WTC11 (cell line): ENCODE data around the gene KDM2A. TPM values are rescaled to one million over a fixed set of nuclear protein-coding genes. Genes with fewer than 3 reads are reported as not detected.

Source experiments
- ATAC-seq: fragments of 200-7000 bp; cut with Tn5 transposase; 2 replicates; pipeline ENCODE4 v1.10.0; 2021; ENCODE audit warnings: mild to moderate bottlenecking, moderate library complexity
- CTCF ChIA-PET: fragments of 300-600 bp; sonication (Branson Sonifier 250); formaldehyde crosslinking; loops from one replicate; lab custom pipeline; 2021; ENCODE audit warnings: antibody characterized with exemption; lab: Charles Lee
- POLR2A ChIA-PET: fragments of 350-600 bp; sonication (Branson Sonifier 250); formaldehyde crosslinking; loops from one replicate; lab custom pipeline; 2021; ENCODE audit warnings: antibody characterized with exemption; lab: Charles Lee
- DNase-seq: peaks from one replicate; pipeline ENCODE4 v3.0.0; 2021; ENCODE audit warnings: low spot score
- H3K27ac Mint-ChIP-seq: 2 replicates; pipeline ENCODE4 v1.8.0; 2021; ENCODE audit warnings: mixed read lengths
- H3K27me3 Mint-ChIP-seq: 2 replicates; pipeline ENCODE4 v1.8.0; 2021; ENCODE audit warnings: low read depth, mild to moderate bottlenecking, moderate library complexity, mixed read lengths
- H3K36me3 Mint-ChIP-seq: 2 replicates; pipeline ENCODE4 v1.8.0; 2021; ENCODE audit warnings: mixed read lengths
- H3K4me1 Mint-ChIP-seq: 2 replicates; pipeline ENCODE4 v1.8.0; 2022; ENCODE audit warnings: mixed read lengths
- H3K4me3 Mint-ChIP-seq: 2 replicates; pipeline ENCODE4 v1.8.0; 2021; ENCODE audit warnings: mild to moderate bottlenecking, moderate library complexity, mixed read lengths
- H3K9me3 Mint-ChIP-seq: 2 replicates; pipeline ENCODE4 v1.8.0; 2021; ENCODE audit warnings: mixed read lengths
- ESRRA ChIP-seq: sonication (generic); formaldehyde crosslinking; IDR thresholded peaks from 2 replicates; pipeline ENCODE4 v1.8.1; 2022; ENCODE audit warnings: mild to moderate bottlenecking, missing genetic modification reagents, borderline replicate concordance
- FOXJ3 ChIP-seq: sonication (generic); formaldehyde crosslinking; IDR thresholded peaks from 2 replicates; pipeline ENCODE4 v1.9.0; 2021; ENCODE audit warnings: missing genetic modification reagents, mild to moderate bottlenecking, borderline replicate concordance
- IRF2 ChIP-seq: sonication (generic); formaldehyde crosslinking; IDR thresholded peaks from 2 replicates; pipeline ENCODE4 v1.8.0; 2022; ENCODE audit warnings: low read depth, missing genetic modification reagents, borderline replicate concordance
- MXD4 ChIP-seq: fragments of 250-450 bp; sonication (Bioruptor Pico); IDR thresholded peaks from 2 replicates; pipeline ENCODE4 v1.8.0; 2021; ENCODE audit warnings: mild to moderate bottlenecking, moderate library complexity, borderline replicate concordance
- NFE2L1 ChIP-seq: sonication (generic); formaldehyde crosslinking; IDR thresholded peaks from 2 replicates; pipeline ENCODE4 v1.8.1; 2023; ENCODE audit warnings: missing genetic modification reagents
- NR1H2 ChIP-seq: sonication (generic); formaldehyde crosslinking; IDR thresholded peaks from 2 replicates; pipeline ENCODE4 v1.9.0; 2021; ENCODE audit warnings: mild to moderate bottlenecking, moderate library complexity, missing genetic modification reagents
- PRRX2 ChIP-seq: fragments of 250-450 bp; sonication (Bioruptor Pico); IDR thresholded peaks from 2 replicates; pipeline ENCODE4 v1.8.0; 2021; ENCODE audit warnings: mild to moderate bottlenecking
- RELA ChIP-seq: sonication (generic); formaldehyde crosslinking; IDR thresholded peaks from 2 replicates; pipeline ENCODE4 v1.8.1; 2022; ENCODE audit warnings: missing genetic modification reagents, mild to moderate bottlenecking, borderline replicate concordance
- SP1 ChIP-seq: sonication (generic); formaldehyde crosslinking; conservative IDR thresholded peaks from 2 replicates; pipeline ENCODE4 v1.8.1; 2022; ENCODE audit warnings: missing genetic modification reagents
- ZBTB21 ChIP-seq: sonication (generic); formaldehyde crosslinking; IDR thresholded peaks from 2 replicates; pipeline ENCODE4 v1.8.1; 2023; ENCODE audit warnings: mild to moderate bottlenecking, missing genetic modification reagents, borderline replicate concordance
- ZNF232 ChIP-seq: sonication (generic); formaldehyde crosslinking; IDR thresholded peaks from 2 replicates; pipeline ENCODE4 v1.8.0; 2022; ENCODE audit warnings: mild to moderate bottlenecking, missing genetic modification reagents
- ZNF263 ChIP-seq: sonication (generic); formaldehyde crosslinking; IDR thresholded peaks from 2 replicates; pipeline ENCODE4 v1.8.1; 2022; ENCODE audit warnings: low read depth, mild to moderate bottlenecking, moderate library complexity, missing genetic modification reagents
- ZNF532 ChIP-seq: fragments of 250-450 bp; sonication (Bioruptor Pico); IDR thresholded peaks from 2 replicates; pipeline ENCODE4 v1.9.0; 2021; ENCODE audit warnings: mild to moderate bottlenecking, borderline replicate concordance
- ZSCAN18 ChIP-seq: fragments of 250-450 bp; sonication (Bioruptor Pico); IDR thresholded peaks from 2 replicates; pipeline ENCODE4 v2.1.2; 2022; ENCODE audit warnings: mild to moderate bottlenecking, moderate library complexity
- total RNA-seq: library from RNA; stranded (reverse); gene quantifications from 3 replicates; pipeline ENCODE4 v1.2.3, GENCODE V29; 2021
- TF ChIP-seq, protein P1 (sequence below): sonication (generic); formaldehyde crosslinking; IDR thresholded peaks from 2 replicates; pipeline ENCODE4 v1.8.0; 2022; ENCODE audit warnings: mild to moderate bottlenecking, missing genetic modification reagents
- TF ChIP-seq, protein P2 (sequence below): sonication (generic); formaldehyde crosslinking; IDR thresholded peaks from 2 replicates; pipeline ENCODE4 v1.8.1; 2022; ENCODE audit warnings: missing genetic modification reagents, borderline replicate concordance
- TF ChIP-seq, protein P3 (sequence below): fragments of 250-450 bp; sonication (Bioruptor Pico); IDR thresholded peaks from 2 replicates; pipeline ENCODE4 v1.9.0; 2021; ENCODE audit warnings: mild to moderate bottlenecking
- TF ChIP-seq, protein P4 (sequence below): fragments of 250-450 bp; sonication (Bioruptor Pico); IDR thresholded peaks from 2 replicates; pipeline ENCODE4 v1.9.0; 2021; ENCODE audit warnings: moderate library complexity, mild to moderate bottlenecking, inconsistent platforms, borderline replicate concordance
- TF ChIP-seq, protein P5 (sequence below): sonication (generic); formaldehyde crosslinking; IDR thresholded peaks from 2 replicates; pipeline ENCODE4 v1.8.1; 2022; ENCODE audit warnings: low read depth, missing genetic modification reagents, borderline replicate concordance
- TF ChIP-seq, protein P6 (sequence below): sonication (generic); formaldehyde crosslinking; IDR thresholded peaks from 2 replicates; pipeline ENCODE4 v1.8.1; 2023; ENCODE audit warnings: mild to moderate bottlenecking, moderate library complexity, missing genetic modification reagents

Gene KDM2A
- total RNA-seq, 1 experiment from 2014 or later, result 58.0 TPM

GRCh38 chr11:67293090-67293489, 174.0 kb downstream of the KDM2A start:
- ATAC-seq (no peak), DNase-seq (no peak)
- peaks cover 15% of the 10 kb centered on the region for H3K9me3 Mint-ChIP-seq
- no peak overlapping the region for H3K27ac Mint-ChIP-seq
- peaks cover 3% of the 10 kb centered on the region for H3K4me1 Mint-ChIP-seq
- no peak overlapping the region for H3K4me3 Mint-ChIP-seq
- ChIA-PET CTCF (interaction anchor here (2.3 kb wide), 1 partner anchor 24 kb away, joined by 9 read pairs; no protein-coding TSS in a partner anchor), POLR2A (interaction anchor here (1.7 kb wide), 1 partner anchor 10 kb away, joined by 5 read pairs; the partner anchor contains the start of gene SSH3)
- H3K36me3 Mint-ChIP-seq, result peaks cover 48% of the 10 kb centered on the region
- H3K27me3 Mint-ChIP-seq, result no peaks in the 10 kb centered on the region
- TF ChIP-seq SP1 (CRISPR knock-in tag) (no peak), MXD4 (no peak), ZNF232 (CRISPR knock-in tag) (no peak), ZNF263 (CRISPR knock-in tag) (no peak), ZBTB21 (CRISPR knock-in tag) (no peak), NFE2L1 (no peak), ZSCAN18 (CRISPR knock-in tag) (no peak)
- TF ChIP-seq, protein P1, sequence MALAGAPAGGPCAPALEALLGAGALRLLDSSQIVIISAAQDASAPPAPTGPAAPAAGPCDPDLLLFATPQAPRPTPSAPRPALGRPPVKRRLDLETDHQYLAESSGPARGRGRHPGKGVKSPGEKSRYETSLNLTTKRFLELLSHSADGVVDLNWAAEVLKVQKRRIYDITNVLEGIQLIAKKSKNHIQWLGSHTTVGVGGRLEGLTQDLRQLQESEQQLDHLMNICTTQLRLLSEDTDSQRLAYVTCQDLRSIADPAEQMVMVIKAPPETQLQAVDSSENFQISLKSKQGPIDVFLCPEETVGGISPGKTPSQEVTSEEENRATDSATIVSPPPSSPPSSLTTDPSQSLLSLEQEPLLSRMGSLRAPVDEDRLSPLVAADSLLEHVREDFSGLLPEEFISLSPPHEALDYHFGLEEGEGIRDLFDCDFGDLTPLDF (CRISPR knock-in tag), result no peak
- TF ChIP-seq, protein P2, sequence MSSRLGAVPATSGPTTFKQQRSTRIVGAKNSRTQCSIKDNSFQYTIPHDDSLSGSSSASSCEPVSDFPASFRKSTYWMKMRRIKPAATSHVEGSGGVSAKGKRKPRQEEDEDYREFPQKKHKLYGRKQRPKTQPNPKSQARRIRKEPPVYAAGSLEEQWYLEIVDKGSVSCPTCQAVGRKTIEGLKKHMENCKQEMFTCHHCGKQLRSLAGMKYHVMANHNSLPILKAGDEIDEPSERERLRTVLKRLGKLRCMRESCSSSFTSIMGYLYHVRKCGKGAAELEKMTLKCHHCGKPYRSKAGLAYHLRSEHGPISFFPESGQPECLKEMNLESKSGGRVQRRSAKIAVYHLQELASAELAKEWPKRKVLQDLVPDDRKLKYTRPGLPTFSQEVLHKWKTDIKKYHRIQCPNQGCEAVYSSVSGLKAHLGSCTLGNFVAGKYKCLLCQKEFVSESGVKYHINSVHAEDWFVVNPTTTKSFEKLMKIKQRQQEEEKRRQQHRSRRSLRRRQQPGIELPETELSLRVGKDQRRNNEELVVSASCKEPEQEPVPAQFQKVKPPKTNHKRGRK (CRISPR knock-in tag), result no peak
- TF ChIP-seq, protein P3, sequence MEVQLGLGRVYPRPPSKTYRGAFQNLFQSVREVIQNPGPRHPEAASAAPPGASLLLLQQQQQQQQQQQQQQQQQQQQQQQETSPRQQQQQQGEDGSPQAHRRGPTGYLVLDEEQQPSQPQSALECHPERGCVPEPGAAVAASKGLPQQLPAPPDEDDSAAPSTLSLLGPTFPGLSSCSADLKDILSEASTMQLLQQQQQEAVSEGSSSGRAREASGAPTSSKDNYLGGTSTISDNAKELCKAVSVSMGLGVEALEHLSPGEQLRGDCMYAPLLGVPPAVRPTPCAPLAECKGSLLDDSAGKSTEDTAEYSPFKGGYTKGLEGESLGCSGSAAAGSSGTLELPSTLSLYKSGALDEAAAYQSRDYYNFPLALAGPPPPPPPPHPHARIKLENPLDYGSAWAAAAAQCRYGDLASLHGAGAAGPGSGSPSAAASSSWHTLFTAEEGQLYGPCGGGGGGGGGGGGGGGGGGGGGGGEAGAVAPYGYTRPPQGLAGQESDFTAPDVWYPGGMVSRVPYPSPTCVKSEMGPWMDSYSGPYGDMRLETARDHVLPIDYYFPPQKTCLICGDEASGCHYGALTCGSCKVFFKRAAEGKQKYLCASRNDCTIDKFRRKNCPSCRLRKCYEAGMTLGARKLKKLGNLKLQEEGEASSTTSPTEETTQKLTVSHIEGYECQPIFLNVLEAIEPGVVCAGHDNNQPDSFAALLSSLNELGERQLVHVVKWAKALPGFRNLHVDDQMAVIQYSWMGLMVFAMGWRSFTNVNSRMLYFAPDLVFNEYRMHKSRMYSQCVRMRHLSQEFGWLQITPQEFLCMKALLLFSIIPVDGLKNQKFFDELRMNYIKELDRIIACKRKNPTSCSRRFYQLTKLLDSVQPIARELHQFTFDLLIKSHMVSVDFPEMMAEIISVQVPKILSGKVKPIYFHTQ (CRISPR knock-in tag), result no peak
- TF ChIP-seq, protein P4, sequence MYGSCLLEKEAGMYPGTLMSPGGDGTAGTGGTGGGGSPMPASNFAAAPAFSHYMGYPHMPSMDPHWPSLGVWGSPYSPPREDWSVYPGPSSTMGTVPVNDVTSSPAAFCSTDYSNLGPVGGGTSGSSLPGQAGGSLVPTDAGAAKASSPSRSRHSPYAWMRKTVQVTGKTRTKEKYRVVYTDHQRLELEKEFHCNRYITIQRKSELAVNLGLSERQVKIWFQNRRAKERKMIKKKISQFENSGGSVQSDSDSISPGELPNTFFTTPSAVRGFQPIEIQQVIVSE (CRISPR knock-in tag), result no peak
- TF ChIP-seq, protein P5, sequence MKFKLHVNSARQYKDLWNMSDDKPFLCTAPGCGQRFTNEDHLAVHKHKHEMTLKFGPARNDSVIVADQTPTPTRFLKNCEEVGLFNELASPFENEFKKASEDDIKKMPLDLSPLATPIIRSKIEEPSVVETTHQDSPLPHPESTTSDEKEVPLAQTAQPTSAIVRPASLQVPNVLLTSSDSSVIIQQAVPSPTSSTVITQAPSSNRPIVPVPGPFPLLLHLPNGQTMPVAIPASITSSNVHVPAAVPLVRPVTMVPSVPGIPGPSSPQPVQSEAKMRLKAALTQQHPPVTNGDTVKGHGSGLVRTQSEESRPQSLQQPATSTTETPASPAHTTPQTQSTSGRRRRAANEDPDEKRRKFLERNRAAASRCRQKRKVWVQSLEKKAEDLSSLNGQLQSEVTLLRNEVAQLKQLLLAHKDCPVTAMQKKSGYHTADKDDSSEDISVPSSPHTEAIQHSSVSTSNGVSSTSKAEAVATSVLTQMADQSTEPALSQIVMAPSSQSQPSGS (CRISPR knock-in tag), result no peak

DNA sequence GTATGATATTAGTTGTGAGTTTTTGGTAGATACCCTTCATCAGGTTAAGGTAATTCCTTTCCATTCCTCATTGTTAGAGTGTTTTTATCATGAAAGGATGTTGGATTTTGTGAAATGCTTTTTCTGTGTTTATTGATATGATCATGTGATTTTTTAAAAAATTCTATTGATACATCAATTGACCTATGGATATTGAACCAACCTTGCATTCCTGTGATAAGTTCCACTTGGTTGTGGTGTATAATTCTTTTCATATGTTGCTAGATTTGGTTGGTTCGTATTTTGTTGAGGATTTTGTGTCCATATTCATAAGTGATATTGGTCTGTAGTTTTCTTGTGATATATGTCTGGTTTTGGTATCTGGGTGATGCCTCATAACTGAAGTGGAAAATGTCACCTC, 176.8 kb downstream of the KDM2A start:
- ChIA-PET CTCF (interaction anchor here (1.4 kb wide), 2 partner anchors 8 to 34 kb away, joined by 3 to 4 read pairs; no protein-coding TSS in a partner anchor), POLR2A (no interaction called here)
- ATAC-seq, result no peak
- Mint-ChIP-seq H3K36me3 (peaks cover 54% of the 10 kb centered on the region), H3K4me1 (no peaks in the 10 kb centered on the region), H3K27ac (no peak overlapping the region), H3K27me3 (no peaks in the 10 kb centered on the region), H3K9me3 (peaks cover 15% of the 10 kb centered on the region), H3K4me3 (no peak overlapping the region)
- no peak for DNase-seq
- TF ChIP-seq ZNF532 (CRISPR knock-in tag) (no peak), NR1H2 (CRISPR knock-in tag) (no peak), RELA (CRISPR knock-in tag) (no peak), ESRRA (CRISPR knock-in tag) (no peak), PRRX2 (CRISPR knock-in tag) (no peak), IRF2 (CRISPR knock-in tag) (no peak), FOXJ3 (CRISPR knock-in tag) (no peak)
- TF ChIP-seq, protein P6, sequence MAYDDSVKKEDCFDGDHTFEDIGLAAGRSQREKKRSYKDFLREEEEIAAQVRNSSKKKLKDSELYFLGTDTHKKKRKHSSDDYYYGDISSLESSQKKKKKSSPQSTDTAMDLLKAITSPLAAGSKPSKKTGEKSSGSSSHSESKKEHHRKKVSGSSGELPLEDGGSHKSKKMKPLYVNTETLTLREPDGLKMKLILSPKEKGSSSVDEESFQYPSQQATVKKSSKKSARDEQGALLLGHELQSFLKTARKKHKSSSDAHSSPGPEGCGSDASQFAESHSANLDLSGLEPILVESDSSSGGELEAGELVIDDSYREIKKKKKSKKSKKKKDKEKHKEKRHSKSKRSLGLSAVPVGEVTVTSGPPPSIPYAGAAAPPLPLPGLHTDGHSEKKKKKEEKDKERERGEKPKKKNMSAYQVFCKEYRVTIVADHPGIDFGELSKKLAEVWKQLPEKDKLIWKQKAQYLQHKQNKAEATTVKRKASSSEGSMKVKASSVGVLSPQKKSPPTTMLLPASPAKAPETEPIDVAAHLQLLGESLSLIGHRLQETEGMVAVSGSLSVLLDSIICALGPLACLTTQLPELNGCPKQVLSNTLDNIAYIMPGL (CRISPR knock-in tag), result no peak
